HEK293 (cell line): ENCODE measurements around the gene TRAPPC1.
A peak's percentile ranks its signal among the peaks of the same experiment; 100 is the strongest.

ENCODE experiments used
- EGR2 ChIP-seq: fragments of 450-650 bp; formaldehyde crosslinking; IDR thresholded peaks from 2 replicates; pipeline ENCODE4 v1.5.1; 2016; ENCODE audit warnings: low read depth, missing biosample characterization, missing genetic modification characterization
- HIC1 ChIP-seq: fragments of 450-650 bp; formaldehyde crosslinking; IDR thresholded peaks from 2 replicates; pipeline ENCODE4 v1.5.1; 2016; ENCODE audit warnings: missing biosample characterization, missing genetic modification characterization
- HOXC10 ChIP-seq: sonication (generic); formaldehyde crosslinking; IDR thresholded peaks from 2 replicates; pipeline ENCODE4 v1.8.1; 2023; ENCODE audit warnings: mild to moderate bottlenecking, missing genetic modification reagents
- KLF10 ChIP-seq: fragments of 450-650 bp; IDR thresholded peaks from 2 replicates; pipeline ENCODE4 v1.5.1; 2018; ENCODE audit warnings: missing biosample characterization, mild to moderate bottlenecking, missing genetic modification characterization
- MEIS1 ChIP-seq: sonication (generic); formaldehyde crosslinking; IDR thresholded peaks from 2 replicates; pipeline ENCODE4 v1.8.1; 2022; ENCODE audit warnings: missing genetic modification reagents, mild to moderate bottlenecking, borderline replicate concordance
- OSR2 ChIP-seq: fragments of 450-650 bp; formaldehyde crosslinking; IDR thresholded peaks from 2 replicates; pipeline ENCODE4 v1.5.1; 2016; ENCODE audit warnings: missing biosample characterization, missing genetic modification characterization
- SCRT1 ChIP-seq: fragments of 450-650 bp; formaldehyde crosslinking; IDR thresholded peaks from 2 replicates; pipeline ENCODE4 v1.5.1; 2016; ENCODE audit warnings: missing biosample characterization, missing genetic modification characterization, borderline replicate concordance
- SP2 ChIP-seq: fragments of 450-650 bp; formaldehyde crosslinking; IDR thresholded peaks from 2 replicates; pipeline ENCODE4 v1.5.1; 2016; ENCODE audit warnings: missing biosample characterization, missing genetic modification characterization
- SP7 ChIP-seq: fragments of 450-650 bp; formaldehyde crosslinking; IDR thresholded peaks from 2 replicates; pipeline ENCODE4 v1.5.1; 2016; ENCODE audit warnings: missing biosample characterization, missing genetic modification characterization
- ZBTB10 ChIP-seq: fragments of 450-650 bp; formaldehyde crosslinking; IDR thresholded peaks from 2 replicates; pipeline ENCODE4 v1.5.1; 2016; ENCODE audit warnings: missing biosample characterization, missing genetic modification characterization
- ZFP37 ChIP-seq: fragments of 450-650 bp; formaldehyde crosslinking; IDR thresholded peaks from 2 replicates; pipeline ENCODE4 v1.5.1; 2016; ENCODE audit warnings: missing biosample characterization, missing genetic modification characterization
- ZNF155 ChIP-seq: fragments of 450-650 bp; formaldehyde crosslinking; IDR thresholded peaks from 2 replicates; pipeline ENCODE4 v1.5.1; 2016; ENCODE audit warnings: missing biosample characterization, missing genetic modification characterization
- ZNF174 ChIP-seq: fragments of 450-650 bp; formaldehyde crosslinking; IDR thresholded peaks from 2 replicates; pipeline ENCODE4 v1.5.0; 2017; ENCODE audit warnings: missing biosample characterization, mild to moderate bottlenecking, missing genetic modification characterization
- ZNF184 ChIP-seq: fragments of 450-650 bp; IDR thresholded peaks from 2 replicates; pipeline ENCODE4 v1.5.1; 2018; ENCODE audit warnings: missing biosample characterization, mild to moderate bottlenecking, missing genetic modification characterization
- ZNF214 ChIP-seq: fragments of 450-650 bp; formaldehyde crosslinking; IDR thresholded peaks from 2 replicates; pipeline ENCODE4 v1.5.1; 2017; ENCODE audit warnings: missing biosample characterization, mild to moderate bottlenecking, missing genetic modification characterization, borderline replicate concordance
- ZNF23 ChIP-seq: fragments of 450-650 bp; formaldehyde crosslinking; IDR thresholded peaks from 2 replicates; pipeline ENCODE4 v1.5.1; 2016; ENCODE audit warnings: missing biosample characterization, missing genetic modification characterization, borderline replicate concordance
- ZNF354C ChIP-seq: fragments of 450-650 bp; formaldehyde crosslinking; IDR thresholded peaks from 2 replicates; pipeline ENCODE4 v1.5.1; 2016; ENCODE audit warnings: missing biosample characterization, missing genetic modification characterization, low read depth, borderline replicate concordance
- ZNF366 ChIP-seq: fragments of 450-650 bp; formaldehyde crosslinking; conservative IDR thresholded peaks from 2 replicates; pipeline ENCODE4 v1.5.1; 2016; ENCODE audit warnings: missing biosample characterization, missing genetic modification characterization
- ZNF404 ChIP-seq: fragments of 450-650 bp; formaldehyde crosslinking; IDR thresholded peaks from 2 replicates; pipeline ENCODE4 v1.5.1; 2017; ENCODE audit warnings: missing biosample characterization, missing genetic modification characterization
- ZNF513 ChIP-seq: fragments of 450-650 bp; IDR thresholded peaks from 2 replicates; pipeline ENCODE4 v1.5.1; 2018; ENCODE audit warnings: missing biosample characterization, missing genetic modification characterization
- ZNF558 ChIP-seq: fragments of 450-650 bp; formaldehyde crosslinking; IDR thresholded peaks from 2 replicates; pipeline ENCODE4 v1.5.1; 2016; ENCODE audit warnings: missing biosample characterization, missing genetic modification characterization
- ZNF624 ChIP-seq: fragments of 450-650 bp; formaldehyde crosslinking; IDR thresholded peaks from 2 replicates; pipeline ENCODE4 v1.5.1; 2017; ENCODE audit warnings: missing biosample characterization, missing genetic modification characterization
- ZNF658 ChIP-seq: fragments of 450-650 bp; formaldehyde crosslinking; IDR thresholded peaks from 2 replicates; pipeline ENCODE4; 2016; ENCODE audit warnings: missing biosample characterization, missing genetic modification characterization
- ZNF76 ChIP-seq: fragments of 450-650 bp; formaldehyde crosslinking; IDR thresholded peaks from 2 replicates; pipeline ENCODE4; 2016; ENCODE audit warnings: low read depth, missing biosample characterization, missing genetic modification characterization, borderline replicate concordance
- ZNF792 ChIP-seq: fragments of 450-650 bp; formaldehyde crosslinking; IDR thresholded peaks from 2 replicates; pipeline ENCODE4 v1.5.1; 2016; ENCODE audit warnings: missing biosample characterization, missing genetic modification characterization
- ZNF837 ChIP-seq: fragments of 450-650 bp; formaldehyde crosslinking; IDR thresholded peaks from 2 replicates; pipeline ENCODE4 v1.5.1; 2016; ENCODE audit warnings: missing biosample characterization, missing genetic modification characterization
- ZNF843 ChIP-seq: fragments of 450-650 bp; formaldehyde crosslinking; IDR thresholded peaks from 2 replicates; pipeline ENCODE4 v1.5.1; 2016; ENCODE audit warnings: missing biosample characterization, missing genetic modification characterization
- ZSCAN30 ChIP-seq: fragments of 450-650 bp; IDR thresholded peaks from 2 replicates; pipeline ENCODE4 v1.5.1; 2018; ENCODE audit warnings: missing biosample characterization, mild to moderate bottlenecking, missing genetic modification characterization, moderate library complexity
- ZSCAN5A ChIP-seq: fragments of 450-650 bp; formaldehyde crosslinking; IDR thresholded peaks from 2 replicates; pipeline ENCODE4 v1.5.1; 2016; ENCODE audit warnings: missing biosample characterization, missing genetic modification characterization
- ZXDB ChIP-seq: fragments of 450-650 bp; formaldehyde crosslinking; IDR thresholded peaks from 2 replicates; pipeline ENCODE4 v1.5.1; 2016; ENCODE audit warnings: missing biosample characterization, missing genetic modification characterization
- TF ChIP-seq, protein P1 (sequence below): fragments of 450-650 bp; formaldehyde crosslinking; IDR thresholded peaks from 2 replicates; pipeline ENCODE4 v1.5.0; 2017; ENCODE audit warnings: missing biosample characterization, missing genetic modification characterization, borderline replicate concordance

TRAPPC1 gene

DNA sequence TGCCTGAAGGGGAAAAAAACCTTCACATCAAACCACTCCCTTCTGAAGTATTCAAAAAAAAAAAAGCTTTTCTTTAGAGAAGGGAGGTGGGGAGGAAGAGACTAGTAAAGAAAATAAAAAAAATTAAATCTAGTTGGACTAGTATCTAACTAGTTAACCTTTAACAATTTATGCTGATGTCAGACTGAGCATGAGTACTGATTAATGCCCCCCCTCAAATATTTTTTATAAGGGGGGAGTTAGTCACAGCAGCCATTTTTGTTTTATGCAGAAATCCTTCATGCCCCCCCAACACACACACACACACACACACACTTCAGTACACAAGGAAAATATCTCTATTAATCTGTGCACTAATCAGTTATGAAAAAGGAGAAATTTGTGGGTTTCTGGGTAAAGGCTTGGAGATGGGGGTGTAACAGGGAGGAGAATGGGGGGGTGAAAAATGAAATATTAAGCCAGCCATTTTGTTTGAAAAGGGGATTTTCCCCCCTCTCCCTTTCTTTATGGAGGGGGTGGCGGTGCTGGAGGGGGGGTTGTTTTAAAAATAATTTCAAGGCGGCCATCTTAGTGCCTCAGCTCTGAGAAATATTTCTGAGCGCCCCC lies 47.9 kb downstream of the TRAPPC1 start (continued):
- TF ChIP-seq ZNF558 (tag by site-specific recombination) (0 out of 2 replicates have a peak, but pooled peaks have one; percentile 23), ZNF184 (tag by site-specific recombination) (no peak), HOXC10 (no peak), ZNF792 (no peak), ZXDB (tag by site-specific recombination) (no peak), ZNF513 (tag by site-specific recombination) (no peak), ZNF174 (tag by site-specific recombination) (no peak), EGR2 (tag by site-specific recombination) (no peak), SP7 (tag by site-specific recombination) (0 out of 2 replicates have a peak, but pooled peaks have one; percentile 30), ZNF76 (peak; percentile 39; the same call in 1 of the 2 replicates), KLF10 (0 out of 2 replicates have a peak, but pooled peaks have one; percentile 16), ZNF624 (tag by site-specific recombination) (no peak), ZBTB10 (tag by site-specific recombination) (peak; percentile 78), ZNF214 (no peak), ZNF658 (tag by site-specific recombination) (no peak), ZNF404 (tag by site-specific recombination) (no peak), HIC1 (tag by site-specific recombination) (no peak), ZSCAN30 (tag by site-specific recombination) (no peak), MEIS1 (CRISPR knock-in tag) (no peak), SCRT1 (tag by site-specific recombination) (no peak), ZNF843 (tag by site-specific recombination) (no peak), ZNF23 (tag by site-specific recombination) (no peak), ZFP37 (tag by site-specific recombination) (no peak), ZNF837 (no peak), ZSCAN5A (no peak), ZNF155 (tag by site-specific recombination) (no peak), ZNF366 (tag by site-specific recombination) (peak; percentile 32; the same call in 1 of the 2 replicates), OSR2 (tag by site-specific recombination) (no peak), SP2 (no peak), ZNF354C (tag by site-specific recombination) (no peak)
- TF ChIP-seq, protein P1, sequence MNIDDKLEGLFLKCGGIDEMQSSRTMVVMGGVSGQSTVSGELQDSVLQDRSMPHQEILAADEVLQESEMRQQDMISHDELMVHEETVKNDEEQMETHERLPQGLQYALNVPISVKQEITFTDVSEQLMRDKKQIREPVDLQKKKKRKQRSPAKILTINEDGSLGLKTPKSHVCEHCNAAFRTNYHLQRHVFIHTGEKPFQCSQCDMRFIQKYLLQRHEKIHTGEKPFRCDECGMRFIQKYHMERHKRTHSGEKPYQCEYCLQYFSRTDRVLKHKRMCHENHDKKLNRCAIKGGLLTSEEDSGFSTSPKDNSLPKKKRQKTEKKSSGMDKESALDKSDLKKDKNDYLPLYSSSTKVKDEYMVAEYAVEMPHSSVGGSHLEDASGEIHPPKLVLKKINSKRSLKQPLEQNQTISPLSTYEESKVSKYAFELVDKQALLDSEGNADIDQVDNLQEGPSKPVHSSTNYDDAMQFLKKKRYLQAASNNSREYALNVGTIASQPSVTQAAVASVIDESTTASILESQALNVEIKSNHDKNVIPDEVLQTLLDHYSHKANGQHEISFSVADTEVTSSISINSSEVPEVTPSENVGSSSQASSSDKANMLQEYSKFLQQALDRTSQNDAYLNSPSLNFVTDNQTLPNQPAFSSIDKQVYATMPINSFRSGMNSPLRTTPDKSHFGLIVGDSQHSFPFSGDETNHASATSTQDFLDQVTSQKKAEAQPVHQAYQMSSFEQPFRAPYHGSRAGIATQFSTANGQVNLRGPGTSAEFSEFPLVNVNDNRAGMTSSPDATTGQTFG = no peak
